GM21576 (cell line): ENCODE results near the gene SLC17A9.

Source experiments
- ATAC-seq: cut with Tn5 transposase; IDR thresholded peaks from one replicate; pipeline ENCODE4 v1.9.1; 2021; ENCODE audit warnings: mild to moderate bottlenecking, moderate library complexity; ENCODE audit not compliant: unreplicated experiment

Gene SLC17A9

DNA sequence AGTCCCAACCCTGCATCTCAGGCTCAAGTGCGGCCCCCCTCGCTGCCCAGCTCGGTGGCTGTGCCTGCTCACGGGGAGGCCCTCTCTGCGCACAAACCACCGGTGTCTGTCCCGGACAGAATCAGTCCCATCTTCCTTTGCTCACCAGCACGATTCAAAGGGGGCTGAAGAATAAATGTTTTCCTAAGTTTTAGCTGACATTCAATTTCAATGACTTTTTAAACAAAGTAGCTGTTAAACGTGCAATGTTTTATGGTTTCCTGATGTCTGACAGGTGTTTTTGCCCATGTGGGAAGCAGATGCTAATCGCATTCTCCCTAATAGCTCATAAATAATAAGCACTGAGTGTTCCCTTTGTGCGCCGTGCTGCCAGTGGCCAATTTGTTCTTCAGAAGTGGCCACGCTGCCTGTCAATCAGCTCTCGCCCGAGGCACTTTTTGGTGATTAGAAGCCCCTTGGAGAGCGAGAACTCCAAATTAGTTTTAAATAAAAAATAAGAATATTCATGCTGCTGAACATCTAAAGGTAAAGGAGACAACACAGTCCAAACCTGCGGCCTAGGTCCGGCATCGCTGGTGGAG, 28.0 kb downstream of the SLC17A9 start:
- ATAC-seq: no peak

DNA sequence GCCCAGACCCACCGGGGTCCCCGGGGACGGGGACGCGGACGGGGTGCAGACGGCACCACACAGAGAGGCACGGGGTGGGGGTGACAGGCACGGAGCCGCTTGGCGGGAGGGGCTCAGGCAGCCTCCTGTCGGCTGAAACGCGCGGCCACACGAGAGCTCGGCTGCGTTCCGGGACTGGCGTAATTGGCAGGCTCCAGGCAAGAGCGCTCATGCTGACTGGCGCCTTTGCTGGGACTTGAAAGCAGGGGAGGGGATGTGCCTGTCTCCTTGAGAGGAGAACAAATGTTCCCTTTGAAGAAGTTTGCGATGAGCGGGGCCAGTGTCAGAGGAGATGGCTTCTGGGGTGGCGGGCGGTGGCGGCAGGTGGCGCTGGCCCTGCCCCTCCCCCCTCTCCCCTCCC, 28.5 kb downstream of the SLC17A9 start:
- no peak for ATAC-seq

DNA sequence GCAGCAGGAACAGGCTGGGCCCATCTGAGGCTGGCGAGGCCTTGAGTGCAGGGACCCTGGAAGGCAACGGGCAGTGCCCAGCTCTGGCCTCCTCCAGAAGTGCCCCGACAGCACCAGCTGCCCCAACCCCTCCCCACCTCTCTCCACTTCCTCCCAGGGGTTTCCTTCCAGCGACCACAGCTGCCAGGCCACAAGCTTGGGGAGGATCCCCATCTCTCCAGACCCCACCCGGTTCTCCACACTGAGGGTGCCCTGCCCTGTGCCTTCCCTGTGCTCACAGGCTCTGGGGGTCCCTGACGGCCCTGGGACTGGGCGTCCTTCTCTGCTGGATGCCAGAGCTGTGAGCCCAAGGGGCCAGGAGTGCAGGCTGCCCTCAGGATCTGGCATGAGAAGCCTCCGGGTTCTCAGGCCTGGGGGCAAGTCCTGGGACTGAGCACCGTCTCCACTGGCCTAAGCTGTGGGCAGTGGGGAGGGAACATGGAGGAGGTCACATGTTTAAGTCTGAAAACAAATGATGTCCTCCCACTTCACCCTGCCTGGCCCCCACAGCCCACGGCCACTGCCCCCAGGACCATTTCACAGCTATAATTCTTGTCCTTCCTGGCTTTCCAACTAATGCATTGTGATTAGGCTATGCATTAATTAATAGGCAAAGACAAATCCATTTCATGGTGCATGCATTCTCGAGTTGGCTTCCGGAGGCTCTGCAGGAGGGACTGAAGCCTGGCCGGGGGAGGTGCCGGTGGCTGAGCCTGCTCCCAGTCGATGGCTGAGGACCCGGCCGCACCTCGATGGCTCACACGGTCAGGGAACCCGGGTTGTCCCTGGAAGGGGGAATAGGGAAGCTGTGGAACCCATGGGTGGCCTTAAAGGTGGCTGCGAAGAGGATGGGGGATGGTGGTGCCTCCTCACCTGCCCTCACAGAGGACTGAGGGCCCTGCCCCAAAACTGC, 29.9 kb downstream of the SLC17A9 start:
- no peak for ATAC-seq

DNA sequence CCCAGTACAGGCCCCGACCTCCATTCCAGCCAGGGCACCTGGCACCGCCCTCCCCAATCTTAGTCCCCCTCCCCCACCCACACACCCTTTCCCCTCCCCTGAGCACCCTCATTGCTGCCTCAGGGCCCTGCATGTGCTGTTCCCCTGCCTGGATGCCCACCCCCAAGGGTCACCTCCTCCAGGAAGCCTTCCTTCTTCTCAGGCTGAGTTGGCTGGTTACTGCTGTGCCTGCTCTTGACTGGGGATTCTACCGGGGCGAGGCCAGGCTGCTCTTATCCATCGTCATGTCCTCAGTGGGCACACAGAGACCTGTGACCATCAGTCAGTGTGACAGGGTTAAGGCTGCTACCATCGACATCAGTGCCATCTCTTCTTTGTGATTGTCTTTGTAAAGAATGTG, 30.7 kb downstream of the SLC17A9 start:
- ATAC-seq: no peak

DNA sequence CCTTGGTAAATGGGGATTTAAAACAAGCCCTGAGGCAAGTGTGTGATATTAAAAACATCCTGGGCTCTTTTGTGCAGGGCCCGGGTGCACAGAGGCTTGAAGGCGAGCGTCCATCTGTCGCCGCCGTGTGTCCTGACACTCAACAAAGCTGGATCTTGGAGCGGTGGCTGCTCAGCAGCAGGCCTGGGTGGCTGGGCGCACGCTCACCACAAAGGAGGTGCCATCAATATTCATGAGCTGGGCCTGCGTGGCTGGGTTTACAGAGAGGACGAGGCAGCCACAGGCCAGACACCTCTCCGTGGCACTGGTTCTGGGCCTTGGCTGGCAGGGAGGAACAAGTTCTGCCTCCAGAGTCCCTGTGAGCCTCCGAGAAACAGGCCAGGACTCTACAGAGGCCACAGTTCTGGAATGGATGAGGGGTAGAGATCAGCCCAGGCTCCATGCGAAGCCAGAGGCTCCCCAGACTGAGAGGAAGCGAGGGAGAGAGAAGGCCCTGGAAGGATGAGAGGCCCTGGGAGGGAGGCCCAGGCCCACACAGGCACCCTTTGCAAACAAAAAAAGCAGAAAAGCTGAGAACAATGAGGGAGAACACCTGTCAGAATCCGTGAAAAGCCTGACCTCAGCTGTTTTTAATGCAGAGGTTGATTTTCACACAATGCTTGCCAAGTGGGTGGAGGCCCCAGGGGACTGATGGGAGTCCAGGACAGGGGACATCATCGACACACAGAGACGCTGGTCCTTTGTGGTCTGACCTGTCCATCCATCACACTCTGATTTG, 32.3 kb downstream of the SLC17A9 start:
- ATAC-seq: no peak

DNA sequence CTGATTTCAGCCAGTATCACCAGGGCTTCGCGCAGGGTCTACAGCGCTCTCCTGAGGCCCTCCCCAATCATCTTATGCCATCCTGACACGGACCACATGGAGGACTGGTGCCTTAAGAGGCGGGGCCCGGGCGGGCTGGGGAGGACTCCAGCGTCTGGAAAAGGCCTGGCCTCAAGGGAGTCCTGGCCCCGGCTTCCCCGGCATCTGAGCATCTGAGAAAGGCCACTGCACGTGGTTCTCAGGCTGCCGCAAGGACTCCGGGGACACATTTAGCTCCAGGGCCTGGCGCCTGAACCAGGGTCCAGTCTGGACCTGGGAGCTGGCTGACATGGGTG, 32.9 kb downstream of the SLC17A9 start:
- no peak for ATAC-seq

DNA sequence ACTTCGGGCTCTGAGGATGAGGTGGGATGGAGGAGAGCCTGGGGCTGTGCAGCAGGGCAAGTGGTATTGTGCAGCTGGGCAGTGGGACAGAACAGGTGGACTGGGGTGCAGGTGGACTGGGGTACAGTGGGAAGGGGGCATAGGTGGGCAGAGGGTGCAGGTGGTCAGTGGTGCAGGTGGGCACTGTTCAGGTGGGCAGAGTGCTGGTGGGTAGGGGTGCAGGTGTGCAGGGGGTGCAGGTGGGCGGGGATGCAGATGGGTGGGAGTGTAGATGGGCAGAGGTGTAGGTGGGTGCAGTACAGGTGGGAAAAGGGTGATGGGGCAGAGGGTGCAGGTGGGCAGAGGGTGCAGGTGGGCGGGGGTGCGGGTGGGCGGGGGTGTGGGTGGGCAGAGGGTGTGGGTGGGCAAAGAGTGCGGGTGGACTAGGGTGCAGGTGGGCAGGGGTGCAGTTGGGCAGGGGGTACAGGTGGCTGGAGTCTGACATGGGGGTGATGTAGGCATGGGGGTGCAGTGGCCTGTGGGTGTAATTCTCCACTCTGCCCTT, 33.8 kb downstream of the SLC17A9 start:
- no peak for ATAC-seq

DNA sequence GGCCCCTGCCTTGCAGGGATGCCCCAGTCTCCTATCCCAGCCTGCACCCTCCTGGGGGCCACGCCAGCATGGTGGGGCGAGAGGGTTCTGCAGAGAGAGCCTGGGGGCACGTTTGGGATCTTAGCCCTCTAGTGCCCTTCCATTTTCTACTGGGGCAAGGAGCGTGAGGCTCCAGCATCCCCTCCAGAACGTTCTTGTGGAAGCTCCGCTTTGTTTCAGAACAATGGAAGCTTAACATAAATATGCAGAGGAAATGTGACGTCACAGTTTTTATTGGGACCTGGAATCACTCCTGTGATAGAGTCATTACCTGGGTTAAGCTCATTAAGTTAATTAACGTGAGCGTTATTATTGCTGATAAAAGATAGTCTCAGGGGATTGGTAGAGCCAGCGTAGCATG, 34.6 kb downstream of the SLC17A9 start:
- ATAC-seq: no peak

DNA sequence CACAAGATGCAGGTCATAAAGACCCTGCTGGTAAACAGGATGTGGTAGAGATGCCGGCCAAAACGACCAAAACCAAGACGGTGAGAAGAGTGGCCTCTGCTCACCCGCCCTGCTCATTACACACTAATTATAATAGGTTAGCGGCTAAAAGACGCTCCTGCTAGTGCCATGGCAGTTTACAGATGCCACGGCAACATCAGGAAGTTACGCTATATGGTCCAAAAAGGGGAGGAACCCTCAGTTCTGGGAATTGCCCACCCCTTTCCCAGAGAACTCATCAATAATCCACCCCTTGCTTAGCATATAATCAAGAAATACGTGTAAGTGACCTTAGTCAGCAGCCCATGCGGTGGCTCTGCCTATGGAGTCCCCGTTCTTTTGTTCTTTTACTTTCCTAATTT, 36.7 kb downstream of the SLC17A9 start:
- ATAC-seq: no peak

DNA sequence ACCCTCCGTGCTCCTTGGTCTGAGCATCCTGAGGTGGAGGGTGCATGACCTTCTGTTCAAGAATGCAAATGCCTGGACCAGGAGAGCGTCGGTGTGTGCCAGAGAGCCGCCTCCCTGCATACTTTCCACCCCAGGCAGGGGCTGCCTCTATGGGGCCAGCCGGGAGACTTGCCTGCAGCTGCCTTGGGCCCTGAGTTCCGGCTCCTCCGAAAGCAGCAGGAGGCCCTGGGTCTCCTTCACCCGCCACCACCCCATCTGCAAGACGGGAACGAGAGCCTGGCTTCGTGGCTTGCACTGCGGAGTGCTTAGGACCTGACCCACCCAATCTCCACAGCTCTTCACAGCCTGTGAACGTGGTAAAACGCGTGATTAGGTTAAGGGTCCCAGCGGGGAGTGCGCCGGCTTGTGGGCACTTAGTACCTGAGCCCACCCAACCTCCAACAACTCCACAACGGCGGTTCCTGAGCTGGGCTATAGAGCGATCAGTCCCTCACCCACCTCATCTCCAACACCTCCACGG, 37.9 kb downstream of the SLC17A9 start:
- no peak for ATAC-seq

DNA sequence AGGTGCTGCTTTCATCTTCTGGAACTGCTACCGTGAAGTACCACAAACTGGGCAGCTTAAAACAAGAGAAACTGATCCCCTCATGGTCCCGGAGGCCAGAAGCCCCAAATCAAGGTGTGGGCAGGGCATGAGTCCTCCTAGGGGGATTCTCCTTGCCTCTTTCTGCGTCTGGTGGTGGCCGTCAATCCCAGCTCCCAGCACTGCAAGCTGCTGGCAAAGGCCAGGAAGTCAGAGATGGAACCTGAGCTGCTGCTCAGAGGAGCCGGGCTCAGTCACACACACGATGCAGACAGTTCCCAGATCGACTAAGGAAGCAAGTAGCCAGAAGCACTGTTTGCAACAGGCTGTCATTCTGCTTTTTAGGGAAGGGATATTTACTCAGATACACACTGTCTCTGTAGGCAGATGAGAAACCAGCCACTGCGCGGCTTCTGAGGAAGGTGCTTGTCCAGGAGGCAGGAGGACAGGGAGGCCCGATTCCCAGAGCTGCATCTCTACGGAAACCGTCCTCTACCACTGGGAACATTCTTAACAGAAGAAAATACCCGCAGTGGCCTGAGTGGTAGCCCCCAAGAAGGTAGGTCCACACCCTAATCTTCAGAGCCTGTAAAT, 38.8 kb downstream of the SLC17A9 start:
- ATAC-seq: no peak

DNA sequence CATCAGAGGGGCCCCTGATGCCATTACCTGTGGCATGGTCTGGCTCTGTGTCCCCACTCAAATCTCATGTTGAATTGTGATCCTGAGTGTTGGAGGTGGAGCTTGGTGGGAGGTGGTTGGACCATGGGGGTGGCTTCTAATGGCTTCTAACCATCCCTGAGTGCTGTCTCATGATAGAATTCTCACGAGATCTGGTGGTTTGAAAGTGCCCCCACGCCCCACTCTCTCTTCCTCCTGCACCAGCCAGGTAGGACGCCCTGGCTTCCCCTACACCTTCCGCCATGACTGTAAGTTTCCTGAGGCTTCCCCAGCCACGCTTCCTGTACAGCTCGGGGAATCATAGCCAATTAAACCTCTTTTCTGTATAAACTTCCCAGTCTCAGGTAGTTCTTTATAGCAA, 39.4 kb downstream of the SLC17A9 start:
- ATAC-seq: no peak

DNA sequence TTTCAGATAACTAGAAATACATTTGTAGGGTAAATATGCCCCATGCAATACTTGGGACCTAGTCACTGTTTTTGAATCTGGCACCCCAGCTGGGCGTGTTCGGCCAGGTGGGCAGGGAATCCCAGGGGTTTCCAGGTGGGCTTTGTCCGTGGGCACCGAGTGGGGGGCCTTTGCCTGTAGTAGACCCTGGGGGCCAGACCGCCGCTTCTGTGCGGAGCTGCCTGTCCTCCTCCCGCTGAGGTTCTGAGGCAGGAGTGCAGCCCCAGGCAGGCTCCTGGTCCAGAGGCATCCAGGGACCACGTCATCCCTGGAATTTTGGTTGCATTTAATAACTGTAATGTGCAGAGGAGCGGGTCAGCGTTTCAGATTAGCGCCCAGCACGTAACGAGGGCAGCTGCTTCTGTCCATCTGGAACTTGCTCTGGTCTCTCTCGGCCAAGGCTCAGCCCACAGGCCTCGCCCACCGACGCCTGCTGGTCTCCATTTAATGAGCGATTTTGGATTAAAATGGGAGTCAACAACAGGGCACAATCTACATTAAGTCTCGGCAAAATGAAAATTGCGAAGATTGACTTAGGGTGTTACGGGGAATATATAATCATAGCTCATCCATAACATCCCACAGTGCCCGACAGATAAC, 41.5 kb downstream of the SLC17A9 start:
- no peak for ATAC-seq

DNA sequence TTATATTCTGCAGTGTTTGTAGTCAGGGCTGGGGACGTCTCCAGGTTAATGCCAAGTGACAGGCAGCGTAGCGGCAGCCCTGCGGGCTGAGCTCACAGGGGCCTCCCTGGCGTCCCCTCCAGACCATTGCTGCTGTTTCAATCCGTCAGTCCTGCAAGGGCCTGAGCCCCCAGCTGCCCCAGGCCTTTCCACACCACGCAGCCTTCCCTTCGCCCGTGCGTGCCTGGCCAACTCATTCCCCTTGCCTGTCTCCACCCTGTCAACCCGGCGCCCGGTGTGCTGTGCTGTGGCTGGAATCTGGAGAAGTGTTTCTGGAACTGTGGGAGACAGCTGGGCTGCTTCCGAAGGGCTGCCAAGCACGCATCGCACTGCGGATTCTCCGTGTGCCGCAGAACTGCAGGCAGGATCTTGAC, 42.4 kb downstream of the SLC17A9 start:
- ATAC-seq: no peak

DNA sequence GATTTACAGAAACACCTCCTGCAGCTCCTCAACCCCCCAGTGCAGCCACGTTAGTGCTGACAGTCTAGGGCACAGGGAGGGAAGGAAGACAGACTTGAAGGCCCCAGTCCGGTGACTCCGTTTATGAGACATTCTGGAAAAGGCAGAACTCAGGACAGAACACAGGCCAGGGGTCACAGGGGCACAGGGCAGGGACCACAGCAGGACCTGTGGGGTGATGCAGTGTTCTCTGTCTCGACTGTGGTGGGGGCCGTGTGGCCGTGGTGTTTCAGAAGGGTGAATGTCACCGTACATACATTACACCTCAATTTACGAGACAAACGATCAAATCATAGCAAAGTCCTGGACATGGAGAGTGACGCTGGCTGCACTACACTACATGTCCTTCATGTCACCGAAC, 43.0 kb downstream of the SLC17A9 start:
- ATAC-seq: no peak

DNA sequence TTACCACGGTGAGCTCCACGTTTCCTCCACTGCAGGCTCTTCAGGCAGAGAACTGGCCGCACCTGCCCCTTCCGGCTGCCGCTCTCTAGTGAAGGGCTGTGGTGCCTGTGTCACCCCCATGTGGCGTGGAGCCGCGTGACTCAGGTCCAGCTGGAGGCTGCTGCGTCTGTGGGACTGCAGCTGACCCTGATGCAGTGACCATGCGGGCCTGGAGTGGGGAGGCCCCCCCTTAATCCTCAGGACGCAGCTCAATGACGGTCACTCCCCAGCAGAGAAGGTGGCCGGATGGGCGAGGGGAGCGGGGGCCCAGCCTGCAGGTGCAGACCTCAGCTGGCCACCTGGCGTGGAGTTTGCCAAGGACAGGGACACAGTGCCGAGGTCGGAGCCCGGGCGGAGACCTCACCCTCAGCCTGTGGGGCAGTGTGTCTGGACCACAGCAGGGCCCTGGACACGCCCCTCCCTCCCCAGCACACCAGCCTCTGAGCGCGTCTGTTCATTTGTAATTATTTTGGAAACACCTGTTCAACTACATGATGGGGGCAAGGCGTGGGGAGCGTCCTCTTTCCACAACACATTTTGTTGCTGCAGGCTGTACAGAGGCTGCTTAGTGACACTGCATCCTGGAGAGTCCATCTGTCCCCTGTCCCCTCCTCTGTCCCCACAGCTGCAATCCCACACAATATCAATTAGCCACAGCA, 43.5 kb downstream of the SLC17A9 start:
- ATAC-seq: no peak

DNA sequence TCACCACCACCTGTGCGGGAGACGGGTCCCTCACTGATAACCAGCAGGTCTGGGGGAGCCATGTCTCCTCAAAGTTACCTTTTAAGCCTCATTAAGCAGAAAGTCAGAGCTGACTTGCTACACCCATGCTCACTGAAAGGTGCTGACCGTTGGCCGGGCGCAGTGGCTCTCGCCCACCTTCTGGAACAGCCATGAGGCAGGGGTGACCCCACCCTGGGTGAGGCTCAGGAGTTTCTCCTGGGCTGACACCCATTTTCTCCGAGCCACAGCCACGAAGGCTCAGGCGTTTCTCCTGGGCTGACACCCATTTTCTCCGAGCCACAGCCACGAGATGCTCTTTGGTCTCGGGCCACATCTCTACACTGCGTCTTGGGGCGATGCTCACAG, 44.1 kb downstream of the SLC17A9 start:
- no peak for ATAC-seq

DNA sequence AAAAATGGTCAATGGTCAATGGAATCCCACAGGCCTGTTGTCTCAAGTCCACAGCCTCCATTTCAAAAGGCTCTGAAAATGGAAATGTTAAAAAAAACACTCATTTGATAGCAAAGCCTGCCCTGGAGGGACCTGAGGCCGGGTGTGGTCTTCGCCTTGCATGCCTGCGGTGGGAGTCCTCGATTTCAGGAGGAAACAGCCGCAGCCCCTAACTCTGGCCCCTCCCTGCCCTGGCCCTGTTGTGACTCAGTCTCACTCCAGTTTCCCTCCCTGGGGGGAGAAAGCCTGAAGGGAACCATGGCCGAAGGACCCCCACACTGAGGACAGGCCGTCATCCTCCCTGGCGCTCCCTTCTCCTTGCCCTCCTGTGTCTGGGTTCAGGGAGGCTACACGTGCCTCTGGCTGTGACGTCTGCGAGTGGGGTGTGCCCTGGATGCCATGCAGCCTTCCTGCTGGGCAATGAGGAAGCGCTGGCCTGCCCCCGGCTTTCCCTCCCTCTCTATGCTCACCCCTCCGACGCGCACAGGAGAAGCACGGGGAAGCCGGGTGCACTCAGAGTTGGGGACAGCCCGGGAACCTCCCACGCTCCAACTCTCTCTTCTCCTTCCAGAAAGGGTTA, 45.0 kb downstream of the SLC17A9 start:
- no peak for ATAC-seq

DNA sequence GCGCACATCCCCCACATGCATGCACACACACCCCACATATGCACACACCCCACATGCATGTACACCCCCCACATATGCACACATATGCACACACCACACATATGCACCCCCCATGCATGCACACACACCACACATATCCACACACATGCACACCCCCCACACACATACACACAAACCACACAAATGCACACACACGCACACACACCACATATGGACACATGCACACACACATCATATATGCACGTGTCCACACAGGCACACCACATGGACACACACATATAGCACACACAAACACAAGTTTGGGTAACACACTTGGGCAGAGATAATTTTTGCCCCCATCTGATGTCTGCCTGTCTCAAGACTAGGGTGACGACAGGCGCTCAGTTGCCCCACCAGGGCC, 45.9 kb downstream of the SLC17A9 start:
- ATAC-seq: no peak
